Measurements from ENCODE around the gene CYP4Z1.
"Not testable (repeated sequence)": the region's sequence is repeated elsewhere in the genome, so short reads cannot be mapped to it uniquely, and the experiment has no call there.

The CYP4Z1 gene, protein sequence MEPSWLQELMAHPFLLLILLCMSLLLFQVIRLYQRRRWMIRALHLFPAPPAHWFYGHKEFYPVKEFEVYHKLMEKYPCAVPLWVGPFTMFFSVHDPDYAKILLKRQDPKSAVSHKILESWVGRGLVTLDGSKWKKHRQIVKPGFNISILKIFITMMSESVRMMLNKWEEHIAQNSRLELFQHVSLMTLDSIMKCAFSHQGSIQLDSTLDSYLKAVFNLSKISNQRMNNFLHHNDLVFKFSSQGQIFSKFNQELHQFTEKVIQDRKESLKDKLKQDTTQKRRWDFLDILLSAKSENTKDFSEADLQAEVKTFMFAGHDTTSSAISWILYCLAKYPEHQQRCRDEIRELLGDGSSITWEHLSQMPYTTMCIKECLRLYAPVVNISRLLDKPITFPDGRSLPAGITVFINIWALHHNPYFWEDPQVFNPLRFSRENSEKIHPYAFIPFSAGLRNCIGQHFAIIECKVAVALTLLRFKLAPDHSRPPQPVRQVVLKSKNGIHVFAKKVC

DNA sequence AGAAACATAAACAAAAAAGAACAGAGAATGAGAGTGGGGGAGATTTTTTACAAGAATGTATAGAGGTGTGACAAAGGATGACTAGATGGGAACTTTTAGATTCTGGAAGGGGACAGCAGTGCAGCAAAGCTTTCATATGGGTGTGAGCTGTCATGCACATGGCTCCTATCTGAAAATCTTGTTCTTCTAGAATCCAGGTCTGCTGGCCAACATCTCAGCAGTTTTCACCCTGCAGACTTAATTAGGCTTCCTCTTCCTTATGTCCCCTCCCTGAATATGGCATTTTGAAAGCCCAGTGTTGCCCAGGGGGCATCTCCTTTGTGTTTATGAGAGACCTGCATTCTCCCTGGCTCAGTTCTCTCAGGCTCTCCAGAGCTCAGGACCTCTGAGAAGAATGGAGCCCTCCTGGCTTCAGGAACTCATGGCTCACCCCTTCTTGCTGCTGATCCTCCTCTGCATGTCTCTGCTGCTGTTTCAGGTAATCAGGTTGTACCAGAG lies at the start of gene CYP4Z1:
Gene CYP4Z1 (plus strand): TSS at position 135 of the 498 bp plus-strand sequence. CDS start 260 bp downstream, at position 395.
- Mint-ChIP-seq H3K27ac (no peak within 1 kb of the TSS), H3K27me3 (peaks cover 20% of the 10 kb centered on the region), H3K4me3 (no peak within 1 kb of the TSS)

DNA sequence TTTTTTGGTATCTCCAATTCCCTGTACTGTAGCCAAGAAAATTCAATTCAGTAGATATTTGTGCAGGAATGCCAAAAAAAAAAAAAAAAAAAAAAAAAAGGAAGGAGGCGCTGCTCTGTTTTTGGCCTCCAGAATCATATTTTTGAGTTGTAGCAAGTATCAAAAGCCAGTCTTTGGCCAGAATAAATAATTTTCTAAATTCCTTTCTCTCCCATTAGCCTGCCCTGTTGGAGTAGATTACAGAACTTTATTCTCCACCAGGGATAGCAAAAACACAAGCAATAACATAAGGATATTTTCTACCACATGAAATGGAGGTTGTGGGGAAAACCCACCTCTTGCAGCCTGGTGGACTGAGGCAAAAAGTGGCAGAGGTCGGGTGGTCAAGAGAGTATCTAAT lies 46.0 kb upstream of the CYP4Z1 start:
- Mint-ChIP-seq H3K36me3 (no peaks in the 10 kb centered on the region), H3K9me3 (ENCODE audit: low read depth) (no peaks in the 10 kb centered on the region), H3K4me3 (no peak overlapping the region), H3K4me1 (ENCODE audit: low read depth) (peaks cover 2% of the 10 kb centered on the region), H3K27me3 (peaks cover 20% of the 10 kb centered on the region), H3K27ac (no peak overlapping the region)

More for the DNA sequence above, at the start of gene CYP4Z1:
- Mint-ChIP-seq H3K36me3 (no peaks in the 10 kb centered on the region), H3K9me3 (ENCODE audit: low read depth) (no peaks in the 10 kb centered on the region), H3K4me1 (ENCODE audit: low read depth) (no peaks in the 10 kb centered on the region)

DNA sequence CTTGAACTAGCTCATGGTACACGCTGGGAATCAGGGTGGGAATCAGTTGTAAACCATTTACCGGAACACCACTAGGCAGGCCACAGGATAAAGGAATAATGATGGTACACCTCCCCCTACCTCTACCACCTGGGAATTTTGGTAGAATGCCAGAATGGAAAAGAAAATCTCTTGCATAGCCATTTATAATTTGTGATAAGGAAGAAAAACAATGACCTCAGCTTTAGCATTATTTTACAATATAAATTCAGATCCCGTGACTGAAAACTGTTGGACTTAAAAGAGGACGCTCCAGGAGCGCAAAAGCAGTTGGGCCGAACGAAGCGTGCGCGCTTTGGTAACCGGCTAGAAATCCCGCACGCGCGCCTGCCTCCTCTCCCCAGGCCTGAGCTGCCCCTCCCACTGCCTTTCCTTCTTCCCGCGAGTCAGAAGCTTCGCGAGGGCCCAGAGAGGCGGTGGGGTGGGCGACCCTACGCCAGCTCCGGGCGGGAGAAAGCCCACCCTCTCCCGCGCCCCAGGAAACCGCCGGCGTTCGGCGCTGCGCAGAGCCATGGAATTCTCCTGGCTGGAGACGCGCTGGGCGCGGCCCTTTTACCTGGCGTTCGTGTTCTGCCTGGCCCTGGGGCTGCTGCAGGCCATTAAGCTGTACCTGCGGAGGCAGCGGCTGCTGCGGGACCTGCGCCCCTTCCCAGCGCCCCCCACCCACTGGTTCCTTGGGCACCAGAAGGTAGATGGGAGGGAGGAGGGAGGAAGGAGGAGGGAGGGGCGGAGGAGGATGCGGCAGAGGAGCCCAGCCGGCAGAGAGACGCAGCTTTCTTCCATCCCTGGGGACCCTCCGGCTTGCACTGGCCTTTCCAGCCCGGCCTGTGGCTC lies 43.5 kb upstream of the CYP4Z1 start, which contains the start of gene CYP4X1:
Gene CYP4X1 (plus strand): TSS at position 402 of the 873 bp plus-strand sequence. CDS start 149 bp downstream, at position 551.
- no peak within 1 kb of the TSS for H3K4me3 Mint-ChIP-seq
- no peaks in the 10 kb centered on the region for H3K36me3 Mint-ChIP-seq
- H3K9me3 Mint-ChIP-seq (ENCODE audit: low read depth): no peaks in the 10 kb centered on the region
- H3K27me3 Mint-ChIP-seq: peaks cover 24% of the 10 kb centered on the region
- no peak within 1 kb of the TSS for H3K27ac Mint-ChIP-seq
- peaks cover 2% of the 10 kb centered on the region for H3K4me1 Mint-ChIP-seq (ENCODE audit: low read depth)

DNA sequence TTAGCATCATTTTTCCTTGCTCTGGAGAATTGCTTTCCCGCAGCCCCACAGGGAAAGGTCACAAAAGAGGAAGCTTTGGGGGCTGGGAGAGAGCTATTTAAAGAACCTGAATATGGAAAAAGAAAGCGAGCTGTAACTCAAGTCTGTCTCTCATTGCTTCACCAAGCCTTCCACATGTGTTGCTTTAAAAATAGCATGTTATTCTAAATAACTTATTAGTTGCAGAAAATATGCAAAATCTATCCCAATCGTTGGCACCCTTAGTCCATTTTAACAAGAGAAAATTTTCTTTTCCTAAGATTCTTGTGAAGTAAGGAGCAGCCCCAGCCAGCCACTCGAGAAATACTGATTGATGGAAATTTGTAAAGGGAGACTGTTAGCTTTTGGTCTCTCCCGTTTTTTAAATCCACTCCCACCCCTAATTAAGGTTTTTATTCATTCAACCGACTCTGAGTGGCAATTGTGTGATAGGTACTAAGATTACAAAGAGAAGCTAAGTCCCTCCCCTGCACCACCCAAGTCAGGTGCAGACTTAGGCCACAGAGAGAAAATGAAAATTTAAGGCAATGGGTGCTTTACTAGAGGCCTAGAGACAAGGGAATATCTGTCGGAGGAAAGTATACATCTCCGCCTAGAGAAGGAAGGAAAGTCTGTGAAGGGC lies 42.8 kb upstream of the CYP4Z1 start:
- Mint-ChIP-seq H3K4me3 (no peak overlapping the region), H3K36me3 (no peaks in the 10 kb centered on the region), H3K27me3 (peaks cover 24% of the 10 kb centered on the region), H3K27ac (no peak overlapping the region), H3K9me3 (ENCODE audit: low read depth) (no peaks in the 10 kb centered on the region), H3K4me1 (ENCODE audit: low read depth) (peaks cover 2% of the 10 kb centered on the region)

DNA sequence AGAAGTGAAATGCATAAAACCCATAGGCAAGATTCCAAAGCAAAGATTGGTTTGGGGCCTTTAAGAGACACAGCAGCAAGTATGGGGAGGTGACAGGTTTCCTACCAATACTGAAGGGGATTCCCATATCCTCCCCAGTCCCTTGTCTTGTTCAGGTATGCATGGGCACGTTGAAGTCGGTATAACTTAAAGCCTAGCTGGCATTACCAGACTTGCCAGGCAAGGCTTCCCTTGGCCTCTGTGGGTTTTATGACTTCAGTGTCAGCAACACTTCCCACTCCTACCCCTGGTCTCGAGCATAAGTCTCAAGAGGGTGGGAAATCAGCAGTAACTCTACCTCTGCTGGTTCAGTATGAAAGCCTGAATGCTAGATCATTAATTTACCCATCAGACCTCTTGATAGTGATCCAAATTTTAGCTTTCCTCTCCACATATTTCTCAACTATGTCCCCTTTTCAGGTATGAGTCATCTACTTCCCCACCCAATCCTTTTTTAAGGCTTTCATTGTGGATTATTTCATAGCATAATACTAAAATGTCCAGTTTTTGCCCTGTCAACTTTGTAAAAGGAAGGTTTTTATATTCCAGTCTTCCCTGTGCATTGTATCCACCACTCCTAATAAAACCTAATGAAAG lies 36.7 kb upstream of the CYP4Z1 start:
- Mint-ChIP-seq H3K9me3 (ENCODE audit: low read depth) (no peaks in the 10 kb centered on the region), H3K4me3 (no peak overlapping the region), H3K36me3 (no peaks in the 10 kb centered on the region), H3K27me3 (peaks cover 16% of the 10 kb centered on the region), H3K27ac (no peak overlapping the region), H3K4me1 (ENCODE audit: low read depth) (no peaks in the 10 kb centered on the region)

DNA sequence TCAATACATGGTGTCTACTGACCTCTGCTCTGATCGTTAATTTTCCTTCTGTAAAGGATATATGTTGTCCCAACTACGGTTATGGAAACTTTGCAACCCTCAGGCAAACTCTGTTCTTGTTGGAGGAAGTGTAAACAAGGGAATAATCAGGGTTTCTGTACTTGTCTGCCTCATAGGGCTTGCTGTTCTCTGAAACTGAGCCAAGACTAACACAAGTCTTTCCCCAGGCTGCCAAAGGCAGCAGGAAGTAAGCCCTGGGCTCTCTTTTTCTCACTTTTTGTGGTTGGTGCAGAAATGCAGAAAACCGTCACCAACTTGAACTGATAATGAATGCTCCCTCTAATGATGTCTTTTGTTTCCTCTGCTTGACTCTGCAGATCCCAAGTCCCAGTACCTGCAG lies 36.0 kb upstream of the CYP4Z1 start:
- no peaks in the 10 kb centered on the region for H3K36me3 Mint-ChIP-seq
- no peaks in the 10 kb centered on the region for H3K4me1 Mint-ChIP-seq (ENCODE audit: low read depth)
- H3K4me3 Mint-ChIP-seq: no peak overlapping the region

DNA sequence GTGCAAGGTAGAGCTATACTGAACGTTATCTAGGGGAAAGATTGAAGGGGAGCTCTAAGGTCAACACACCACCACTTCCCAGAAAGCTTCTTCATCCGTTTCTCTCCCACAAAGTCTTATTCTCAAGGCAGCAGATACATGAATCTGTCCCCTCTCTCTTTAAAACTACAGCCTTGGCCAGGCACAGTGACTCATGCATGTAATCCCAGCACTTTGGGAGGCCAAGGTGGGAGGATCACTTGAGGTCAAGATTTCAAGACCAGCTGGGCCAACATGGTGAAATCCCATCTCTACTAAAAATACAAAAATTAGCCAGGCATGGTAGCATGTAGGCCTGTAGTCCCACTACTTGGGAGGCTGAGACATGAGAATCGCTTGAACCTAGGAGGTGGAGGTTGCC lies 35.4 kb upstream of the CYP4Z1 start:
- no peaks in the 10 kb centered on the region for H3K9me3 Mint-ChIP-seq (ENCODE audit: low read depth)
- no peaks in the 10 kb centered on the region for H3K36me3 Mint-ChIP-seq
- H3K27ac Mint-ChIP-seq: no peak overlapping the region
- H3K4me1 Mint-ChIP-seq (ENCODE audit: low read depth): no peaks in the 10 kb centered on the region
- H3K4me3 Mint-ChIP-seq: no peak overlapping the region
- peaks cover 11% of the 10 kb centered on the region for H3K27me3 Mint-ChIP-seq

More for the DNA sequence above, 36.0 kb upstream of the CYP4Z1 start:
- H3K9me3 Mint-ChIP-seq (ENCODE audit: low read depth): no peaks in the 10 kb centered on the region
- no peak overlapping the region for H3K27ac Mint-ChIP-seq
- peaks cover 11% of the 10 kb centered on the region for H3K27me3 Mint-ChIP-seq

DNA sequence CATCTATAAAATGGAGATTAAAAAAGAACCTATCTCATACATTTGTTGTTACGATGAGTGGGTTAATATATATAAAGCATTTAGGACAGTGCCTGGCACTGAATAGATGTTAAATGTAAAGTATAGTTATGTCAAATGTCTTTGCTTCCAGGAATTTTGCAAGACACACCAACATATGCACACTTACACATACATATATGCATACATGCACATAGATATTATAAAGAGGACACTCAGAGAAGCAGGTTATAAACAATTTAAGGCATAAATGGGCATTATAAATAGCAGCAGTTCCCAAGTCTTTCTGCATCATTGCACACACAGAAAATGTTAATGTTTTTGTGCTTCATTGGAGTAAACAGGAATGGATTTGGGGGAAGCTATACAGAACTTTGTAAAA lies 30.3 kb upstream of the CYP4Z1 start:
- Mint-ChIP-seq H3K9me3 (ENCODE audit: low read depth) (no peaks in the 10 kb centered on the region), H3K27me3 (peaks cover 2% of the 10 kb centered on the region), H3K4me3 (no peak overlapping the region), H3K36me3 (no peaks in the 10 kb centered on the region), H3K4me1 (ENCODE audit: low read depth) (no peaks in the 10 kb centered on the region), H3K27ac (no peak overlapping the region)

DNA sequence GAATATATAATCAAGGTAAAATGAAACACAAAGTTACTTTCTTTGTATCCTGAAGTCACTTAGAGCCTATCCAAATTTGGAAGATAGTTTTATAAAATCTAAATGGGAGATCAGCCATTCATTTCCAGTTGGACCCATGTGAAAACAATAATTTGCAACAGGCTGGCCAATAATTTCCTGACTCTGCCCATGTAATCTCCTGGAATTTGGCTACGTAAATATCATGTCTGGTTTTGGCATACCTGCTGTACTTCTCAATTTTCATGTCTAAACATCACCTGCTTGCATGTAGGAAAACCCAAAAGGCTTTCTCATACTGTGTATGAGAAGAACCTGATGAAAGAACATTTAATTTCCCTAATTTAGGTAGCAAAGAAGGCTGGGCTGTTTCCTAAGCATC lies 7.7 kb upstream of the CYP4Z1 start:
- peaks cover 28% of the 10 kb centered on the region for H3K27me3 Mint-ChIP-seq

DNA sequence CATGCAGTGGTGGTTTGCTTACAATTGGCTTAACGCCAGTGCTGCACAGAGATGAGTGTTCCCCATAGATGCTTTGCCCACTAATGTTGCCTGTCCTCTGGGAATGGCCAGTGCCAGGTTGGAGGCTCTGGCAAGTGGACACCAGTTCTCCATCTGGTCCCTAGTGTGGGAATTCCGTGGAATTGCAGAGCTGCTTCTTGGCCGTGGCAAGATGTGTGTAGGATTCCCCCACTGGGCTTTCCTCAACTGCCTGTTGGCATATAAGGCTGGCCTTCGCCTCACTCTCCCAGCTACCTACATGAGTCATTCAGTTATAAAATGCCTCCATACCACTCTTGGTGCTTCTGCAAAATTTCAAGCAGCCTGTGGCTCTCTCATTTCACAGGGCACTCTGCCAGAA lies 2.0 kb downstream of the CYP4Z1 start:
- peaks cover 14% of the 10 kb centered on the region for H3K27me3 Mint-ChIP-seq
- not testable (repeated sequence) for H3K4me3 Mint-ChIP-seq; H3K4me1 Mint-ChIP-seq (ENCODE audit: low read depth); H3K36me3 Mint-ChIP-seq; H3K27ac Mint-ChIP-seq; H3K9me3 Mint-ChIP-seq (ENCODE audit: low read depth)

More for the DNA sequence above, 7.7 kb upstream of the CYP4Z1 start:
- Mint-ChIP-seq H3K36me3 (peaks cover 2% of the 10 kb centered on the region), H3K27ac (no peak overlapping the region), H3K4me1 (ENCODE audit: low read depth) (peaks cover 6% of the 10 kb centered on the region), H3K9me3 (ENCODE audit: low read depth) (no peaks in the 10 kb centered on the region), H3K4me3 (no peak overlapping the region)

DNA sequence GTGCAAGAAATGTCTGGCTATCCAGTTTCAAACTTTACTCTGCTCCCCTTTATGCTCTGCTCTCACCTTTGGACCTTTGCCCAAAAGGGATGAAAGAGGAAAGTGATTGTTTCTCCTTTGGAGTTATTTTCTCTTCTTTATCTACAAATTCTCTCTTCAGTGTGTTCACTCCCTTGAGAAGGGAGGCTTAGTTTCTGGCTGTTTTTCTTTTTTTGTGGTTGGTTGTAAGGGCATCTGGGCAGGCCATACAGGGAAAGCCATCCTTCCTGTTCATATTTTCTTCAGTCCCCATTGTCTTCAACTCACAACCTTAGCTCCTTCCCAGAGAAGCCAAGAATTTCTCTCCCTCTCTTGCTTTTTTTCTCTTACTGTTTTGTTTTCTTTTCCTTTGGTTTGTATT lies 2.5 kb downstream of the CYP4Z1 start:
- H3K4me3 Mint-ChIP-seq; H3K27ac Mint-ChIP-seq; H3K9me3 Mint-ChIP-seq (ENCODE audit: low read depth); H3K4me1 Mint-ChIP-seq (ENCODE audit: low read depth); H3K36me3 Mint-ChIP-seq: not testable (repeated sequence)
- peaks cover 14% of the 10 kb centered on the region for H3K27me3 Mint-ChIP-seq

DNA sequence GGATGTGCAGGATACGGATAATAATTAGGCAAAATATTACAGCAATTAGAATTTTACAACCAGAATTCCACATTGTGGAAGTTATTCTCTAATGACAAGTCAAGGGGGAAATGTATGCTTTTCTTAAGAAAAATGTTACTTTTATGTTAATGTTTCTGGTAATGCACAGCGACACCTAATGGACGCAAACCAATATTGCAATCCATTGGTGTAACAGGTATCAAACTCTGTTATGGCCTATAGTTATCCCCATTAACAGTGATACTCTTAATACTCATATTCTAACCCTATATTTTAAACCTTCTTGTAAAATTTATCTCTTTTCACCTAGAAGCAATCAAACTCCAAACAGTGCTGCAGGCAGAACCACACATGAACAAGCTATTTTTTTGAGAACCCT lies 22.3 kb downstream of the CYP4Z1 start:
- not testable (repeated sequence) for H3K27ac Mint-ChIP-seq; H3K4me3 Mint-ChIP-seq; H3K9me3 Mint-ChIP-seq (ENCODE audit: low read depth); H3K27me3 Mint-ChIP-seq; H3K36me3 Mint-ChIP-seq; H3K4me1 Mint-ChIP-seq (ENCODE audit: low read depth)

DNA sequence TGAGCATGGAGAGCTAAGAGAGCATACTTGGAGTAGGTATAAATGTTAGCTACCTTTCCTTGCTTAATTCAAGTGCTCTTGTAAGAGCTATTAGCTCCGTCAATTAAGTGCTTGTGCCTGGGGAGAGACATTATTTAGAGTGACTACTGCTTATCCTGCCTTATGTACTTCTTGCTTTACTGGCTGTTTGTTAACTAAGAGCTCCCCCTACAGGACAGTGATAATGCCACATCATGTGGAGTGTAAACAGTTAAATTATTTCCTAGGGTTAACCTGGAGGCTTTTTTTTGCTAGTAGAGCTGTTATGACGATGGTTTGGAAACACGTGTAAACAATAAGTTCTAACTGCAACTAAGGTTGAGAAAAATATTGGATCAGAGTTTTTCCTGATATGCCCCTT lies 24.4 kb downstream of the CYP4Z1 start:
- not testable (repeated sequence) for H3K4me3 Mint-ChIP-seq; H3K27me3 Mint-ChIP-seq; H3K36me3 Mint-ChIP-seq; H3K4me1 Mint-ChIP-seq (ENCODE audit: low read depth); H3K27ac Mint-ChIP-seq; H3K9me3 Mint-ChIP-seq (ENCODE audit: low read depth)

DNA sequence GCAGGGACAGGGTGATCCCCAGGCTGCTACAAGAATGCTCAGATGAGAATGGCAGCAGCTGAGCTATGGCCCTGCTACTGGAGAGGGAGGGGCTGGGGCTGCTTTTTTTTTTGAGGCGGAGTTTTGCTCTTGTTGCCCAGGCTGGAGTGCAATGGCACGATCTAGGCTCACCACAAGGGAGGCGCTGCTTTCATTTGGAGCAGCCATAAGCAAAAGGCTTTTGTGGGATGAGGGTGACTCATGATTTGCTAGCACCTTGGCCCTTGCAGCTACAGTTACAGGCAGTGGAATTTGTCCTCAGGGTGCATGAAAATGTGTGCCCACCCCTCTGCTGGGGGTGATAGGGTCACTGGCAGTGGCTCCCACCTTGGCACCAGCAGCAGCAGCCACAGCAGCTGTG lies 37.8 kb downstream of the CYP4Z1 start:
- H3K27ac Mint-ChIP-seq: no peak overlapping the region
- peaks cover 14% of the 10 kb centered on the region for H3K27me3 Mint-ChIP-seq
- no peak overlapping the region for H3K4me3 Mint-ChIP-seq
- H3K36me3 Mint-ChIP-seq: no peaks in the 10 kb centered on the region
- no peaks in the 10 kb centered on the region for H3K4me1 Mint-ChIP-seq (ENCODE audit: low read depth)
- peaks cover 11% of the 10 kb centered on the region for H3K9me3 Mint-ChIP-seq (ENCODE audit: low read depth)

Measured in activated naive CD8-positive, alpha-beta T cell (primary cell).